HEK293T (cell line): ENCODE data around the gene EFCAB6.

Experiments
- CTCF ChIA-PET: fragments of 350-600 bp; formaldehyde crosslinking; extraction: SDS; loops from one replicate; lab custom pipeline; 2021; ENCODE audit warnings: antibody characterized with exemption, inconsistent platforms; lab: Yijun Ruan, JAX
- POLR2A ChIA-PET: fragments of 350-600 bp; formaldehyde crosslinking; extraction: SDS; loops from one replicate; lab custom pipeline; 2020; ENCODE audit warnings: antibody characterized with exemption, inconsistent platforms; lab: Yijun Ruan, JAX
- DNase-seq: peaks from one replicate; pipeline ENCODE4 v3.0.0; 2012; ENCODE audit warnings: mixed read lengths; ENCODE audit errors: extremely low spot score
- ARNT ChIP-seq: fragments of 450-650 bp; IDR thresholded peaks from 2 replicates; pipeline ENCODE4 v1.6.1; 2017; ENCODE audit warnings: mild to moderate bottlenecking
- BHLHE40 ChIP-seq: fragments of 450-650 bp; IDR thresholded peaks from 2 replicates; pipeline ENCODE4 v1.6.1; 2016; ENCODE audit warnings: mild to moderate bottlenecking, moderate library complexity, borderline replicate concordance
- CTBP1 ChIP-seq: fragments of 450-650 bp; IDR thresholded peaks from 2 replicates; pipeline ENCODE4 v1.6.1; 2016; ENCODE audit warnings: borderline replicate concordance
- ELF4 ChIP-seq: fragments of 450-650 bp; IDR thresholded peaks from 2 replicates; pipeline ENCODE4 v1.6.1; 2017; ENCODE audit warnings: antibody characterized with exemption
- FOXA1 ChIP-seq: fragments of 450-650 bp; IDR thresholded peaks from 2 replicates; pipeline ENCODE4 v1.6.1; 2016; ENCODE audit warnings: mild to moderate bottlenecking
- FOXK2 ChIP-seq: fragments of 450-650 bp; IDR thresholded peaks from 2 replicates; pipeline ENCODE4 v1.6.1; 2016; ENCODE audit warnings: mild to moderate bottlenecking
- FOXM1 ChIP-seq: fragments of 450-650 bp; IDR thresholded peaks from 2 replicates; pipeline ENCODE4 v1.6.1; 2017; ENCODE audit warnings: mild to moderate bottlenecking, borderline replicate concordance
- HDGF ChIP-seq: fragments of 450-650 bp; IDR thresholded peaks from 2 replicates; pipeline ENCODE4 v1.6.1; 2017; ENCODE audit warnings: antibody characterized with exemption, borderline replicate concordance
- L3MBTL2 ChIP-seq: fragments of 450-650 bp; conservative IDR thresholded peaks from 2 replicates; pipeline ENCODE4 v1.6.1; 2016; ENCODE audit warnings: mild to moderate bottlenecking
- LEF1 ChIP-seq: fragments of 450-650 bp; IDR thresholded peaks from 2 replicates; pipeline ENCODE4 v1.6.1; 2017; ENCODE audit warnings: mild to moderate bottlenecking, borderline replicate concordance
- NFRKB ChIP-seq: fragments of 450-650 bp; IDR thresholded peaks from 2 replicates; pipeline ENCODE4 v1.6.1; 2016; ENCODE audit warnings: mild to moderate bottlenecking, moderate library complexity
- PKNOX1 ChIP-seq: fragments of 450-650 bp; IDR thresholded peaks from 2 replicates; pipeline ENCODE4 v1.6.1; 2016
- SP1 ChIP-seq: fragments of 450-650 bp; IDR thresholded peaks from 2 replicates; pipeline ENCODE4 v1.6.1; 2017
- SUZ12 ChIP-seq: fragments of 450-650 bp; IDR thresholded peaks from 2 replicates; pipeline ENCODE4 v1.6.1; 2016; ENCODE audit warnings: mild to moderate bottlenecking
- TARDBP ChIP-seq: fragments of 450-650 bp; IDR thresholded peaks from 2 replicates; pipeline ENCODE4 v1.6.1; 2016
- ZNF384 ChIP-seq: fragments of 450-650 bp; IDR thresholded peaks from 2 replicates; pipeline ENCODE4 v1.6.1; 2016

EFCAB6 gene

GRCh38 chr22:43529461-43529860 is 282.6 kb downstream of the EFCAB6 start:
- ChIA-PET POLR2A (no interaction called here), CTCF (no interaction called here)
- TF ChIP-seq CTBP1 = no peak
- TF ChIP-seq ARNT = no peak
- TF ChIP-seq LEF1 = no peak
- no peak for TF ChIP-seq NFRKB
- DNase-seq = no peak

DNA sequence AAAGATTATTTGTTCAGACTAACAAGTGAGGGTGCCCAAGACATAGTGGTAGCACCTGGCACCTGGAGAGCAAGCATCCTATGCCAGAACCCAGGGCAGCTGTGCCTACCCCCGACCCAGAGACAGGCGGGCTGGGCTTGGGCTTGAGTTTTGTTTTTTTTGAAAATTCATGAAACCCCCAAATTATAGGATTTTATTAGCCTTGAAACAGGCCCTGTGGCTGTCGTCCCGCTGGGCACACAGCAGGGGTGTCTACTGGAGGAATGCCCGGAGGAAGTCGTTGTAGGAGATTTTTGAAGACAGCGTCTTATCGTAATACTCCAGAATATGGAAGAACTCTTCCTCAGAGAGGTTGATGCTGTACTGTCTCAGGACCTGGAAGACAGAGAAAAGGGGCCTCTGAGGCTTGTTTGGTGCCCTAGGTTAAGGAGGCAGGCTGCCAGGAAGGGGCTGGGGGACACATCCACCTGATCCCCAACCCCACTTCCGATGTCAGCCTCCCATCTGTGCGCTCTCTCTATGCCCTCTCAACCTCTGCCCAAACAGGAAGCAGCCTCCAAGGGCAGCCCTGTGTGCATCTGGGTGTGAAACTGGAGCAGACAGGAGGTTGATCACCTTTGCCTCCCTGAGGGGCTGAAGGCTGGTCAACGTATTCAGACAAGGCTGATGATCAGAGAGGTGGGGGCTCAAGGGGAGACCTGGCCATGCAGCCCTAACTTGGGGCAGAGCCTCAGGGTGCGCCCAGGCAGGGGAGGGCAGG is 283.3 kb downstream of the EFCAB6 start:
- POLR2A ChIA-PET = no interaction called here
- CTCF ChIA-PET = no interaction called here
- no peak for DNase-seq
- TF ChIP-seq SUZ12 (no peak), CTBP1 (no peak), FOXA1 (no peak), PKNOX1 (no peak), TARDBP (no peak), L3MBTL2 (no peak), NFRKB (no peak), FOXK2 (no peak), LEF1 (no peak), BHLHE40 (no peak), ARNT (no peak), HDGF (no peak)

DNA sequence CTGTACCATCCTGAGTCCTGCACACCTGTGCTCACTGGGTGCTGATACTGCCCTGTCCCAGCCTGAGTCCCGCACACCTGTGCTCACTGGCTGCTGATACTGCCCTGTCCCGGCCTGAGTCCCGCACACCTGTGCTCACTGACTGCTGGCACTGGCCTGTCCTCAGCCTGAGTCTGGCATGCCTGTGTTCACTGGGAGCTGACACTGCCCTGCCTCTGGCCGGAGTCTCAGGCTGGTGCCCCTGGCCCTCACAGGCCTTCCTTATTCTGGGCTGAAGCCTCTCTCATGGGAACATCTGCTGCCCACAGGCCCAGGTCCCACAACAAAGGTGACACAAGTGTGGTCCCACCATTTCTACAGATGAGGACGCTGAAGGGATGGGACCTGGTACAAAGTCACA is 285.2 kb downstream of the EFCAB6 start:
- no peak for TF ChIP-seq HDGF
- TF ChIP-seq L3MBTL2 = no peak
- TF ChIP-seq SUZ12 = no peak
- no peak for TF ChIP-seq LEF1
- no peak for TF ChIP-seq FOXM1
- no peak for TF ChIP-seq CTBP1
- no peak for TF ChIP-seq PKNOX1
- no peak for TF ChIP-seq FOXA1
- TF ChIP-seq ELF4 = no peak
- no peak for TF ChIP-seq FOXK2
- TF ChIP-seq ARNT = no peak
- no peak for TF ChIP-seq ZNF384
- TF ChIP-seq TARDBP = no peak
- TF ChIP-seq SP1 = no peak
- no peak for DNase-seq
- ChIA-PET CTCF (no interaction called here), POLR2A (no interaction called here)

- ChIA-PET CTCF (no interaction called here), POLR2A (no interaction called here)
- no peak for DNase-seq
- TF ChIP-seq ARNT = no peak
- TF ChIP-seq SP1 = no peak
- no peak for TF ChIP-seq ZNF384
- no peak for TF ChIP-seq PKNOX1
- TF ChIP-seq FOXM1 = no peak
- TF ChIP-seq SUZ12 = no peak
- TF ChIP-seq ELF4 = no peak
- TF ChIP-seq TARDBP = no peak
- no peak for TF ChIP-seq LEF1
- no peak for TF ChIP-seq NFRKB
- TF ChIP-seq FOXA1 = no peak
Observed at GRCh38 chr22:43526117-43526655, 285.9 kb downstream of the EFCAB6 start.

GRCh38 chr22:43521716-43522115 is 290.4 kb downstream of the EFCAB6 start:
- POLR2A ChIA-PET = interaction anchor here (0.7 kb wide), 1 partner anchor 22 kb away, joined by 3 read pairs; no protein-coding TSS in a partner anchor
- CTCF ChIA-PET = interaction anchor here (0.7 to 1.0 kb wide), 2 partner anchors 22 to 359 kb away, joined by 3 to 6 read pairs; no protein-coding TSS in a partner anchor
- no peak for TF ChIP-seq FOXA1
- TF ChIP-seq FOXK2 = no peak
- no peak for TF ChIP-seq SUZ12
- no peak for TF ChIP-seq TARDBP
- TF ChIP-seq NFRKB = no peak
- TF ChIP-seq PKNOX1 = no peak
- TF ChIP-seq HDGF = no peak
- no peak for DNase-seq

DNA sequence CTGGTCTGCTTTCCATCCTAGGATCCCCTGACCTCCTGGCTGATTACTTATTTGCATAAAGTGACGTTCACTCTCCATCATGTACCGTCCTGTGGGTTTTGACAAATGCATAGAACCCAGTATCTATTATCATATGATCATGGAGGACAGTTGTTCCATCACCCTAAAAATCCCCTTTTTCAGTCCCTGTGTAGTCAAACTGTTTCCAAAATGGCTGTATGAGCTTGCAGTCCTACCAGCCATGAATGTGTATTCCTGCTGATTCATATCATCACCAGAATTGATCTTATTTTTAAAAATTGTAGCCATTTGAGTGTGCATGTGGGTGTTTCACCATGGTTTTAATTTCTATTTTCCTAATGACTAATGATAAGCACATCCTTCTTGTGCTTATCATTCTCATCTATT is 291.5 kb downstream of the EFCAB6 start:
- ChIA-PET POLR2A (no interaction called here), CTCF (no interaction called here)
- DNase-seq = no peak
- no peak for TF ChIP-seq HDGF
